Measurements from ENCODE around the gene PAPSS1.
"Not testable (repeated sequence)": the region's sequence is repeated elsewhere in the genome, so short reads cannot be mapped to it uniquely, and the experiment has no call there.

The PAPSS1 gene

DNA sequence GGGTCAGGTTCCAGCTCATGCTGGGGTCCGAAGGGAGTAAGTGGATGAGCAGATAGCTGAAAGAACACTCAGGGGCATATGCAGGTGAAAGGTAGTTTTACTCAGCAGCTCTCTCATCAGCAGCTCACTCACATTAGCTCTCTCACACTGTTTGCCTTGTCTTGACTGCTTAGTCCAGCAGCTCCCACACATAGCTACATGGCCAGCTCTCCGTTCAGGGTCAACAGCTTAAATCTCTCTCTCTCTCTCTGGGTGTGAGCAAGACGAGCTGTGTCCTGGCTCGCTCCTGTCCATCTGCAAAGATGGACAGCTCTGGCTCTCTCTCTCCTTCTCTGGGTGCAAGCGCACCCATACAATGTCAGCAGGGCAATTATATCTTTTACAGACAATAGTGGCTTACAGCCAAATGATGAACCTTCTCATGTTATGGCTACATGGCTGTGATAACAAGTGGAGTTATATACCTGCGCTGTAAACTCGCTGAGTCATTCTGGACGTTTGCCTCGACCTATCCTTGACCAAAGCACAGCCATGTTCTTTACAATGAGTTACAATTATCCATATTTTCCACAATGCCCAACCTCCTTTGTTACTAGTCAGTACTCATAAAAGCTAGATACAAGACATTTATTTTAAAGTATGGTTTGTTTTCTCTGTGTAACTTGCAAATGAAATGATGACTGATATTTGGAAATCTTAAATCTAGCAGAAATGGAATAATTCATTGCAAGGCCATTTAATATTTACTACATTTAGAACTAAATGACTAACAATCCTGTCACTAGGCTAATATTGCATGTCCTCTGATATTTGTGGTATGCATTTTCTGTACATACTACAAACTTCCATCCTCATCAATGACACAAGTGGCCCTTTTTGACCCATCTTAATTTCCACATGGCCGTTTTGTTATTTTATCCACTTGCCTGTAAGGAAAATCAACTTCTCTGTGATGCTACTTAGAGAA is 9.3 kb downstream of the PAPSS1 start:
- Histone ChIP-seq H3K27me3 (ENCODE audit: control insufficient read depth, insufficient read depth, low read length) (no peaks in the 10 kb centered on the region), H3K27ac (ENCODE audit: low read length) (no peak overlapping the region), H3K36me3 (ENCODE audit: control insufficient read depth, insufficient read depth, low read length) (peaks cover 2% of the 10 kb centered on the region; the same call in 1 of the 2 replicates), H3K4me1 (ENCODE audit: control insufficient read depth, insufficient read depth, low read length) (no peaks in the 10 kb centered on the region), H3K9me3 (ENCODE audit: control insufficient read depth, insufficient read depth, low read length) (no peaks in the 10 kb centered on the region), H3K4me3 (ENCODE audit: low read length) (no peak overlapping the region)
- no CpG with 5 or more reads among the region's 10 CpGs for WGBS (ENCODE audit: insufficient coverage, insufficient read length)
- no peak for DNase-seq (ENCODE audit: low read depth, low spot score)

DNA sequence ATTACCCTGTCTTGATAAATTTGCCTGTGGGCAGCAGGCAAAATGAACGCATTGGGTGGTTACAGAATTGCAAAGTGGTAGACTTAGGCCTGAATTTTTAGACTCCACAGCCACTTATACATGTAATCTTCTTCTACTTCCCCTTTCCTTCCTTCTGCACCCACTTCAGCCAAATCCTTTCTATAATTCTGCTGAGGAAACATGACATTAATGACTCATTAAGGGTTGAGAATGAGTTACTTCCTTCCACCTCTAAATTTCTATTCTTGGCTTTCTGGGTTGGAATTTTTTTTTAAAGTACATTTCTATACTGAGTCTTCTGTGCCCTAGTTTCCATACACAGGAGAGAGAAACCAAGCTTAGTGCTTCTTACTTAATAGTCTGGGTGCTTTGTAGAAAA is 10.1 kb downstream of the PAPSS1 start:
- Histone ChIP-seq H3K27me3 (ENCODE audit: control insufficient read depth, insufficient read depth, low read length) (no peaks in the 10 kb centered on the region), H3K27ac (ENCODE audit: low read length) (no peak overlapping the region), H3K36me3 (ENCODE audit: control insufficient read depth, insufficient read depth, low read length) (peaks cover 2% of the 10 kb centered on the region; the same call in 1 of the 2 replicates), H3K4me3 (ENCODE audit: low read length) (no peak overlapping the region), H3K9me3 (ENCODE audit: control insufficient read depth, insufficient read depth, low read length) (no peaks in the 10 kb centered on the region), H3K4me1 (ENCODE audit: control insufficient read depth, insufficient read depth, low read length) (no peaks in the 10 kb centered on the region)
- DNase-seq (ENCODE audit: low read depth, low spot score), result no peak
- WGBS (ENCODE audit: insufficient coverage, insufficient read length), result no CpG with 5 or more reads among the region's 1 CpG

DNA sequence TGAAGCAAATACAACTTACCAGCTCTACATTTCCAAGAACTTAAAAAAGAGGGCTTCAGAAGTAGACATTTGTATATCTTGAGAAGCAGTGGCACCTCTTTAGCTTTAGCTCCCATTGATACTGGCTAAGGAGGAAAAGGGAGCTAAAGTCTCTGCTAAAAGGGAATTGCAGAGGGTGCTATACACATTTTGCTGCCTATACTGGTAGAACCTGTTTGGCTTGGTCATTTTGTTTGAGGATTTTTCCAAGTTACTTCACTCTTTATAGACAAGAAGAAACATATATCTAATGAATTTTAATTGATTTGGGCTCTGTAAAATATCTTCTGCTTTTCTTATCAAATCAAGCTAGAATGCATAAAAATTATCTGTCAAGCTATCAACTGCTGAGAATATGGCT is 11.8 kb downstream of the PAPSS1 start:
- H3K27me3 ChIP-seq (ENCODE audit: control insufficient read depth, insufficient read depth, low read length), result no peaks in the 10 kb centered on the region
- H3K9me3 ChIP-seq (ENCODE audit: control insufficient read depth, insufficient read depth, low read length), result no peaks in the 10 kb centered on the region
- DNase-seq (ENCODE audit: low read depth, low spot score), result no peak
- H3K27ac ChIP-seq (ENCODE audit: low read length), result no peak overlapping the region
- H3K4me1 ChIP-seq (ENCODE audit: control insufficient read depth, insufficient read depth, low read length), result no peaks in the 10 kb centered on the region
- no peak overlapping the region for H3K4me3 ChIP-seq (ENCODE audit: low read length)
- peaks cover 2% of the 10 kb centered on the region; the same call in 1 of the 2 replicates for H3K36me3 ChIP-seq (ENCODE audit: control insufficient read depth, insufficient read depth, low read length)

GRCh38 chr4:107705742-107706556 is 14.1 kb downstream of the PAPSS1 start:
- H3K27ac ChIP-seq (ENCODE audit: low read length), result no peak overlapping the region
- H3K4me1 ChIP-seq (ENCODE audit: control insufficient read depth, insufficient read depth, low read length), result no peaks in the 10 kb centered on the region
- DNase-seq (ENCODE audit: low read depth, low spot score), result no peak
- no peaks in the 10 kb centered on the region for H3K9me3 ChIP-seq (ENCODE audit: control insufficient read depth, insufficient read depth, low read length)
- WGBS (ENCODE audit: insufficient coverage, insufficient read length), result no CpG with 5 or more reads among the region's 1 CpG
- H3K36me3 ChIP-seq (ENCODE audit: control insufficient read depth, insufficient read depth, low read length), result peaks cover 2% of the 10 kb centered on the region; the same call in 1 of the 2 replicates
- no peaks in the 10 kb centered on the region for H3K27me3 ChIP-seq (ENCODE audit: control insufficient read depth, insufficient read depth, low read length)
- H3K4me3 ChIP-seq (ENCODE audit: low read length), result no peak overlapping the region

GRCh38 chr4:107701565-107701964 is 18.5 kb downstream of the PAPSS1 start:
- Histone ChIP-seq H3K27ac (ENCODE audit: low read length) (no peak overlapping the region), H3K9me3 (ENCODE audit: control insufficient read depth, insufficient read depth, low read length) (no peaks in the 10 kb centered on the region), H3K4me1 (ENCODE audit: control insufficient read depth, insufficient read depth, low read length) (no peaks in the 10 kb centered on the region), H3K36me3 (ENCODE audit: control insufficient read depth, insufficient read depth, low read length) (no peaks in the 10 kb centered on the region; the same call in 1 of the 2 replicates), H3K4me3 (ENCODE audit: low read length) (no peak overlapping the region), H3K27me3 (ENCODE audit: control insufficient read depth, insufficient read depth, low read length) (no peaks in the 10 kb centered on the region)
- no peak for DNase-seq (ENCODE audit: low read depth, low spot score)
- no CpG with 5 or more reads among the region's 1 CpG for WGBS (ENCODE audit: insufficient coverage, insufficient read length)

GRCh38 chr4:107699466-107700206 is 20.4 kb downstream of the PAPSS1 start:
- H3K4me1 ChIP-seq (ENCODE audit: control insufficient read depth, insufficient read depth, low read length), result no peaks in the 10 kb centered on the region
- no peak for DNase-seq (ENCODE audit: low read depth, low spot score)
- no peaks in the 10 kb centered on the region for H3K9me3 ChIP-seq (ENCODE audit: control insufficient read depth, insufficient read depth, low read length)
- no CpG with 5 or more reads among the region's 2 CpGs for WGBS (ENCODE audit: insufficient coverage, insufficient read length)
- H3K27ac ChIP-seq (ENCODE audit: low read length), result no peak overlapping the region
- no peaks in the 10 kb centered on the region for H3K27me3 ChIP-seq (ENCODE audit: control insufficient read depth, insufficient read depth, low read length)
- no peaks in the 10 kb centered on the region for H3K36me3 ChIP-seq (ENCODE audit: control insufficient read depth, insufficient read depth, low read length)
- no peak overlapping the region for H3K4me3 ChIP-seq (ENCODE audit: low read length)

GRCh38 chr4:107696187-107696586 is 23.8 kb downstream of the PAPSS1 start:
- H3K4me1 ChIP-seq (ENCODE audit: control insufficient read depth, insufficient read depth, low read length); DNase-seq (ENCODE audit: low read depth, low spot score); H3K36me3 ChIP-seq (ENCODE audit: control insufficient read depth, insufficient read depth, low read length); H3K27me3 ChIP-seq (ENCODE audit: control insufficient read depth, insufficient read depth, low read length); H3K4me3 ChIP-seq (ENCODE audit: low read length); H3K9me3 ChIP-seq (ENCODE audit: control insufficient read depth, insufficient read depth, low read length); H3K27ac ChIP-seq (ENCODE audit: low read length): not testable (repeated sequence)
- no CpG with 5 or more reads among the region's 6 CpGs for WGBS (ENCODE audit: insufficient coverage, insufficient read length)

DNA sequence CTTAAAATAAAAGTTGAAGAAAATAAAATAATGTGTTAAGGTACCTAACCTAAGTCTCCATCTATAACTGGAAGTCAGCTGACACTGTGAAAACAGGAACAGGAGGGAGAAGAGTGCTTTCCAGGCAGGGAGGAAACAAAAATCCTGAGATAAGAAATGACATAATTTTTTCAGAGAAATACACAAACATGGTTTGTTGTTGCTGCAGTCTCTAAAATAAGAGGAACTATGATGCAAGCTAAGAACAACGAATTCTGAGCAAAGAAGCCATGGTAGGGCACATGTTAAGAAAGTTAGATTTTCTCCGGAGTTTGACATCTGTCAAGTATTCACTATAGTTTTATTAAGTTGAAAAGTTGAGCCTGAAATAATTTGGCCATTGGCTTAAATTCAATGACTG is 26.9 kb downstream of the PAPSS1 start:
- H3K4me1 ChIP-seq (ENCODE audit: control insufficient read depth, insufficient read depth, low read length), result no peaks in the 10 kb centered on the region
- no peaks in the 10 kb centered on the region for H3K36me3 ChIP-seq (ENCODE audit: control insufficient read depth, insufficient read depth, low read length)
- no CpG with 5 or more reads among the region's 2 CpGs for WGBS (ENCODE audit: insufficient coverage, insufficient read length)
- no peaks in the 10 kb centered on the region for H3K27me3 ChIP-seq (ENCODE audit: control insufficient read depth, insufficient read depth, low read length)
- no peak overlapping the region for H3K27ac ChIP-seq (ENCODE audit: low read length)
- no peak for DNase-seq (ENCODE audit: low read depth, low spot score)
- H3K4me3 ChIP-seq (ENCODE audit: low read length), result no peak overlapping the region
- no peaks in the 10 kb centered on the region for H3K9me3 ChIP-seq (ENCODE audit: control insufficient read depth, insufficient read depth, low read length)

- WGBS (ENCODE audit: insufficient coverage, insufficient read length), result no CpG with 5 or more reads among the region's 3 CpGs
- no peaks in the 10 kb centered on the region for H3K27me3 ChIP-seq (ENCODE audit: control insufficient read depth, insufficient read depth, low read length)
- H3K4me1 ChIP-seq (ENCODE audit: control insufficient read depth, insufficient read depth, low read length), result no peaks in the 10 kb centered on the region
- no peaks in the 10 kb centered on the region for H3K9me3 ChIP-seq (ENCODE audit: control insufficient read depth, insufficient read depth, low read length)
- H3K4me3 ChIP-seq (ENCODE audit: low read length), result no peak overlapping the region
- no peak overlapping the region for H3K27ac ChIP-seq (ENCODE audit: low read length)
- DNase-seq (ENCODE audit: low read depth, low spot score), result no peak
- H3K36me3 ChIP-seq (ENCODE audit: control insufficient read depth, insufficient read depth, low read length), result no peaks in the 10 kb centered on the region
Observed at GRCh38 chr4:107692202-107692601, 27.8 kb downstream of the PAPSS1 start.

DNA sequence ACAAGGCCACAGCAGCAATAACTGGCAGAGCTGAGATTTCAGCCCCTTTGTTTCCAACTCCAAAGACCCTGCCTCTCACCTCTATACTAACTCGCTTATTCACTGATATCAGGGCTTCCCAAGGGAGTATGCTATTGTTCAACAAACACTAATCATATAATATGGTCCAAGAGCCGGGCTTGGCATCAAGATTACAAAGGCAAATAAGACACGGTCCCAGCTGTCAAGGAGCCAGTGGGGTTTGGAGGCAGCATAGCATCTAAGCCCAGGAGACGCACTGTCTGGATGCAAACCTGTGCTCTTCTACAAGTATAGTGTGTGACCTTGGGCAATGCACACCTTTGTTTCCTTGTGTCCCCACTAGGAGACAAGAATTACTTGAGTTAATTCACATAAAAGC is 28.7 kb downstream of the PAPSS1 start:
- Histone ChIP-seq H3K27ac (ENCODE audit: low read length) (no peak overlapping the region), H3K27me3 (ENCODE audit: control insufficient read depth, insufficient read depth, low read length) (no peaks in the 10 kb centered on the region), H3K36me3 (ENCODE audit: control insufficient read depth, insufficient read depth, low read length) (no peaks in the 10 kb centered on the region), H3K4me3 (ENCODE audit: low read length) (no peak overlapping the region), H3K9me3 (ENCODE audit: control insufficient read depth, insufficient read depth, low read length) (no peaks in the 10 kb centered on the region), H3K4me1 (ENCODE audit: control insufficient read depth, insufficient read depth, low read length) (no peaks in the 10 kb centered on the region)
- WGBS (ENCODE audit: insufficient coverage, insufficient read length), result no CpG with 5 or more reads among the region's 4 CpGs
- DNase-seq (ENCODE audit: low read depth, low spot score), result no peak
